Measurements from ENCODE around the gene FAM83B. TPM values are rescaled to one million over a fixed set of nuclear protein-coding genes. Genes with fewer than 3 reads are reported as not detected.

Gene FAM83B
- total and polyA plus RNA-seq, 2 of the 13 experiments (the other 11 are each of a cell fraction or from before 2014, with no cell fraction given) = not detected

GRCh38 chr6:54957698-54958097 lies 111.1 kb downstream of the FAM83B start:
- H3K36me3 ChIP-seq (replicated peaks in 1 of 2; ENCODE audit: control insufficient read depth in 1 of 2, insufficient read depth in 2 of 2, low read length in 2 of 2) = no peaks in the 10 kb centered on the region
- no peaks in the 10 kb centered on the region for H3K4me1 ChIP-seq (ENCODE audit: insufficient read depth, low read length)
- TF ChIP-seq MEIS1 (CRISPR knock-in tag; IDR thresholded peaks at IDR 0.05; ENCODE audit: borderline replicate concordance) (no peak), ZBTB43 (CRISPR knock-in tag; conservative IDR thresholded peaks at IDR 0.05) (no peak), ZNF776 (CRISPR knock-in tag; IDR thresholded peaks at IDR 0.05) (no peak), FOXO1 (CRISPR knock-in tag; IDR thresholded peaks at IDR 0.05) (no peak), ZNF335 (CRISPR knock-in tag; IDR thresholded peaks at IDR 0.05) (no peak), ZBED4 (CRISPR knock-in tag; IDR thresholded peaks at IDR 0.05; ENCODE audit: borderline replicate concordance) (no peak), NPAS2 (CRISPR knock-in tag; IDR thresholded peaks at IDR 0.05; ENCODE audit: borderline replicate concordance) (no peak), HDAC2 (CRISPR knock-in tag; IDR thresholded peaks at IDR 0.05) (no peak), MED8 (CRISPR knock-in tag; IDR thresholded peaks at IDR 0.05; ENCODE audit: insufficient replicate concordance) (no peak), NFYC (CRISPR knock-in tag; IDR thresholded peaks at IDR 0.05) (no peak), BCL3 (CRISPR knock-in tag; IDR thresholded peaks at IDR 0.05) (no peak), CREB1 (IDR thresholded peaks at IDR 0.05) (no peak), CREB1 (CRISPR knock-in tag; IDR thresholded peaks at IDR 0.05) (no peak), ZNF12 (CRISPR knock-in tag; IDR thresholded peaks at IDR 0.05) (no peak), ZNF513 (CRISPR knock-in tag; conservative IDR thresholded peaks at IDR 0.05) (no peak), ZFP41 (CRISPR knock-in tag; IDR thresholded peaks at IDR 0.05; ENCODE audit: borderline replicate concordance) (no peak), NFKB2 (CRISPR knock-in tag; IDR thresholded peaks at IDR 0.05; ENCODE audit: borderline replicate concordance) (no peak), ZNF350 (CRISPR knock-in tag; IDR thresholded peaks at IDR 0.05; ENCODE audit: borderline replicate concordance, low read depth) (no peak)
- no TSS peak for BruUV-seq (replicated peaks)
- no peak overlapping the region for H3K27ac ChIP-seq (ENCODE audit: extremely low read length, insufficient read depth, low read length)
- intact Hi-C loops (cut with micrococcal nuclease; ENCODE audit: unreplicated experiment) (no loop called here), in situ Hi-C loops (cut with HindIII; ENCODE audit: extremely low pct_ligation_motif_present, low pct_unique_long_range_greater_than_20kb) (no loop called here)
- ChIA-PET POLR2A (no interaction called here), CTCF (ENCODE audit: low intra/inter-chr PET ratio, low total read pairs) (no interaction called here)
- no peaks in the 10 kb centered on the region for H3K79me2 ChIP-seq (ENCODE audit: insufficient read depth, low read length)
- no peaks in the 10 kb centered on the region for H3K9me3 ChIP-seq (ENCODE audit: low read length)
- H3K4me2 ChIP-seq (ENCODE audit: low read depth, low read length) = no peak overlapping the region
- no peak overlapping the region for H2AFZ ChIP-seq (ENCODE audit: low read length)
- no peak overlapping the region for H3K4me3 ChIP-seq (replicated peaks in 1 of 3; ENCODE audit: insufficient read depth in 1 of 3, low read depth in 2 of 3, low read length in 3 of 3)
- DNase-seq (ENCODE audit: low spot score) (no peak), FAIRE-seq (no peak), ATAC-seq (no peak)
- no peaks in the 10 kb centered on the region for H4K20me1 ChIP-seq (ENCODE audit: insufficient read depth, low read length)
- H3K27me3 ChIP-seq (ENCODE audit: control insufficient read depth in 1 of 2, insufficient read depth in 2 of 2, low read length in 2 of 2) = no peaks in the 10 kb centered on the region
- no peak overlapping the region for H3K9ac ChIP-seq (ENCODE audit: insufficient read depth, low read depth, low read length)

Data from HepG2 (cell line).